HUES64 (cell line): ENCODE measurements around the gene KDM2A.
A peak's percentile ranks its signal among the peaks of the same experiment; 100 is the strongest.

ENCODE experiments used
- H3K27ac ChIP-seq: 2 replicates; pipeline ENCODE4 v1.7.0; 2013; ENCODE audit warnings: low read depth, low read length, inconsistent platforms
- H3K27me3 ChIP-seq: 2 replicates; pipeline ENCODE4 v1.6.1; 2013; ENCODE audit warnings: mild to moderate bottlenecking, low read length; ENCODE audit not compliant: insufficient read depth
- H3K36me3 ChIP-seq: 2 replicates; pipeline ENCODE4 v1.6.1; 2013; ENCODE audit warnings: mild to moderate bottlenecking, low read length; ENCODE audit not compliant: insufficient read depth
- H3K4me1 ChIP-seq: 2 replicates; pipeline ENCODE4 v1.6.1; 2013; ENCODE audit warnings: mild to moderate bottlenecking, low read length, moderate library complexity; ENCODE audit not compliant: insufficient read depth
- H3K4me3 ChIP-seq: 2 replicates; pipeline ENCODE4 v1.5.1; 2013; ENCODE audit warnings: mild to moderate bottlenecking, low read length, moderate library complexity
- H3K9ac ChIP-seq: 2 replicates; pipeline ENCODE4 v1.6.1; 2013; ENCODE audit warnings: mild to moderate bottlenecking, low read depth, low read length
- H3K9me3 ChIP-seq: 2 replicates; pipeline ENCODE4 v1.6.1; 2013; ENCODE audit warnings: low read depth, low read length; ENCODE audit not compliant: insufficient read depth
- WGBS: fragments of 150-250, 120-280 bp; methylation state at CpG from one replicate; pipeline ENCODE4 v1.1.7; 2013; ENCODE audit warnings: missing lambda C conversion rate; 5-methylcytosine and 5-hydroxymethylcytosine counted together

KDM2A gene

GRCh38 chr11:67095214-67095507, 23.9 kb upstream of the KDM2A start:
- Histone ChIP-seq H3K9ac (no peak overlapping the region), H3K36me3 (no peaks in the 10 kb centered on the region), H3K4me1 (no peaks in the 10 kb centered on the region), H3K9me3 (no peaks in the 10 kb centered on the region), H3K27ac (no peak overlapping the region), H3K27me3 (no peaks in the 10 kb centered on the region), H3K4me3 (no peak overlapping the region)
- 96% methylated on average over 1 of the region's 1 CpG for WGBS

- Histone ChIP-seq H3K4me3 (no peak overlapping the region), H3K36me3 (no peaks in the 10 kb centered on the region), H3K27ac (no peak overlapping the region), H3K9ac (no peak overlapping the region), H3K27me3 (no peaks in the 10 kb centered on the region), H3K4me1 (no peaks in the 10 kb centered on the region), H3K9me3 (no peaks in the 10 kb centered on the region)
- 89% methylated on average over 6 of the region's 6 CpGs for WGBS
Observed at GRCh38 chr11:67098799-67099429, 20.1 kb upstream of the KDM2A start.

- Histone ChIP-seq H3K36me3 (no peaks in the 10 kb centered on the region), H3K27me3 (no peaks in the 10 kb centered on the region), H3K9me3 (no peaks in the 10 kb centered on the region), H3K4me3 (no peak overlapping the region), H3K27ac (no peak overlapping the region), H3K4me1 (no peaks in the 10 kb centered on the region), H3K9ac (no peak overlapping the region)
- WGBS = 92% methylated on average over 6 of the region's 6 CpGs
Observed at GRCh38 chr11:67099831-67100324, 19.2 kb upstream of the KDM2A start.

GRCh38 chr11:67102664-67103063, 16.4 kb upstream of the KDM2A start:
- Histone ChIP-seq H3K4me3 (no peak overlapping the region), H3K36me3 (no peaks in the 10 kb centered on the region), H3K27ac (no peak overlapping the region), H3K27me3 (no peaks in the 10 kb centered on the region), H3K4me1 (no peaks in the 10 kb centered on the region), H3K9ac (no peak overlapping the region), H3K9me3 (no peaks in the 10 kb centered on the region)
- WGBS = 92% methylated on average over 8 of the region's 8 CpGs

- Histone ChIP-seq H3K27ac (no peak overlapping the region), H3K27me3 (no peaks in the 10 kb centered on the region), H3K9me3 (no peaks in the 10 kb centered on the region), H3K9ac (no peak overlapping the region), H3K36me3 (no peaks in the 10 kb centered on the region), H3K4me1 (no peaks in the 10 kb centered on the region), H3K4me3 (no peak overlapping the region)
- WGBS = 83% methylated on average over 2 of the region's 2 CpGs
Observed at GRCh38 chr11:67105964-67106363, 13.1 kb upstream of the KDM2A start.

GRCh38 chr11:67111261-67111660, 7.8 kb upstream of the KDM2A start:
- no peak overlapping the region for H3K4me3 ChIP-seq
- 95% methylated on average over 1 of the region's 1 CpG for WGBS

GRCh38 chr11:67113231-67113721, 5.8 kb upstream of the KDM2A start:
- no peak overlapping the region for H3K9ac ChIP-seq
- WGBS = 80% methylated on average over 5 of the region's 5 CpGs
- H3K4me3 ChIP-seq = no peak overlapping the region

More at GRCh38 chr11:67111261-67111660, 7.8 kb upstream of the KDM2A start:
- Histone ChIP-seq H3K27me3 (no peaks in the 10 kb centered on the region), H3K9ac (no peak overlapping the region), H3K9me3 (no peaks in the 10 kb centered on the region), H3K27ac (no peak overlapping the region), H3K36me3 (no peaks in the 10 kb centered on the region), H3K4me1 (0 out of 2 replicates have a peak, but pooled peaks cover 4% of the 10 kb centered on the region)

GRCh38 chr11:67114275-67114896, 4.7 kb upstream of the KDM2A start:
- H3K27ac ChIP-seq = no peak overlapping the region
- WGBS = 87% methylated on average over 10 of the region's 10 CpGs
- no peaks in the 10 kb centered on the region for H3K9me3 ChIP-seq
- H3K36me3 ChIP-seq = no peaks in the 10 kb centered on the region
- no peak overlapping the region for H3K9ac ChIP-seq
- no peak overlapping the region for H3K4me3 ChIP-seq
- peaks cover 14% of the 10 kb centered on the region for H3K4me1 ChIP-seq
- H3K27me3 ChIP-seq = peaks cover 11% of the 10 kb centered on the region; the same call in 1 of the 2 replicates

More at GRCh38 chr11:67113231-67113721, 5.8 kb upstream of the KDM2A start:
- H3K4me1 ChIP-seq = peaks cover 14% of the 10 kb centered on the region
- H3K27me3 ChIP-seq = peaks cover 11% of the 10 kb centered on the region; the same call in 1 of the 2 replicates
- no peaks in the 10 kb centered on the region for H3K9me3 ChIP-seq
- no peak overlapping the region for H3K27ac ChIP-seq
- no peaks in the 10 kb centered on the region for H3K36me3 ChIP-seq

- H3K4me3 ChIP-seq = peak overlapping the region; percentile 79; the same call in 1 of the 2 replicates
- H3K36me3 ChIP-seq = peaks cover 4% of the 10 kb centered on the region; the same call in 1 of the 2 replicates
- no peaks in the 10 kb centered on the region for H3K9me3 ChIP-seq
- peaks cover 11% of the 10 kb centered on the region; the same call in 1 of the 2 replicates for H3K27me3 ChIP-seq
- H3K9ac ChIP-seq = no peak overlapping the region
- no peak overlapping the region for H3K27ac ChIP-seq
- 66% methylated on average over 3 of the region's 3 CpGs for WGBS
- peaks cover 22% of the 10 kb centered on the region for H3K4me1 ChIP-seq
Observed at GRCh38 chr11:67116758-67117105, 2.3 kb upstream of the KDM2A start.

- no peaks in the 10 kb centered on the region for H3K9me3 ChIP-seq
- peak overlapping the region; percentile 79 for H3K4me3 ChIP-seq
- peaks cover 25% of the 10 kb centered on the region for H3K4me1 ChIP-seq
- H3K9ac ChIP-seq = peak overlapping the region; percentile 94; the same call in 1 of the 2 replicates
- H3K36me3 ChIP-seq = peaks cover 7% of the 10 kb centered on the region
- peaks cover 11% of the 10 kb centered on the region; the same call in 1 of the 2 replicates for H3K27me3 ChIP-seq
- no peak overlapping the region for H3K27ac ChIP-seq
- 88% methylated on average over 5 of the region's 7 CpGs for WGBS
Observed at GRCh38 chr11:67117176-67117575, 1.9 kb upstream of the KDM2A start.

- peaks cover 11% of the 10 kb centered on the region; the same call in 1 of the 2 replicates for H3K27me3 ChIP-seq
- peak overlapping the region; percentile 90; the same call in 1 of the 2 replicates for H3K27ac ChIP-seq
- H3K4me3 ChIP-seq = peak overlapping the region; percentile 79
- WGBS = 4% methylated on average over 65 of the region's 65 CpGs
- no peaks in the 10 kb centered on the region for H3K9me3 ChIP-seq
- H3K4me1 ChIP-seq = peaks cover 25% of the 10 kb centered on the region
- H3K36me3 ChIP-seq = peaks cover 7% of the 10 kb centered on the region
- H3K9ac ChIP-seq = peak overlapping the region; percentile 94
Observed at GRCh38 chr11:67117672-67118180, 1.3 kb upstream of the KDM2A start.
